BLaER1 treated with 17β-estradiol and CSF1 and Interleukin-3, amounts not matched to agents 10 nM and 100 nM (cell line): ENCODE data around the gene ST6GALNAC3.

ENCODE experiments used
- H3K27ac ChIP-seq, 11 experiments: shearing (Covaris generic); formaldehyde crosslinking; 2 replicates each; pipeline ENCODE4 v1.8.1; 2022
- H3K27me3 ChIP-seq, 11 experiments: shearing (Covaris generic); formaldehyde crosslinking; 2 replicates each; pipeline ENCODE4 v1.8.1; 2022
- H3K36me3 ChIP-seq, 11 experiments: shearing (Covaris generic); formaldehyde crosslinking; 2 replicates each; pipeline ENCODE4 v1.8.1; 2022
- H3K4me1 ChIP-seq, 10 experiments: shearing (Covaris generic); formaldehyde crosslinking; 2 replicates each; pipeline ENCODE4 v1.8.1; 2022
- H3K4me2 ChIP-seq, 11 experiments: shearing (Covaris generic); formaldehyde crosslinking; 2 replicates each; pipeline ENCODE4 v1.8.1; 2022
- H3K4me3 ChIP-seq, 10 experiments: shearing (Covaris generic); formaldehyde crosslinking; 2 replicates each; pipeline ENCODE4 v1.8.1; 2022
- H3K9ac ChIP-seq, 11 experiments: shearing (Covaris generic); formaldehyde crosslinking; 2 replicates each; pipeline ENCODE4 v1.8.1; 2022
- H3K9me3 ChIP-seq, 11 experiments: shearing (Covaris generic); formaldehyde crosslinking; replicated peaks in 1 of 11; 2 replicates each; pipeline ENCODE4 v1.8.1; 2022
- H4K20me1 ChIP-seq, 11 experiments: shearing (Covaris generic); formaldehyde crosslinking; 2 replicates each; pipeline ENCODE4 v1.8.1; 2022
- Cebpa-rat ChIP-seq, 11 experiments: shearing (Covaris generic); IDR thresholded peaks; 2 replicates each; pipeline ENCODE4 v1.8.1; 2022

ST6GALNAC3 gene

GRCh38 chr1:76682138-76682537 lies 607.6 kb downstream of the ST6GALNAC3 start:
- Histone ChIP-seq H3K4me2 (no peak overlapping the region), H3K4me3 (no peak overlapping the region), H4K20me1 (no peaks in the 10 kb centered on the region), H3K27ac (no peak overlapping the region), H3K4me1 (no peaks in the 10 kb centered on the region), H3K36me3 (no peaks in the 10 kb centered on the region), H3K27me3 (no peaks in the 10 kb centered on the region), H3K9me3 (no peaks in the 10 kb centered on the region), H3K9ac (no peak overlapping the region)
- no peak for TF ChIP-seq Cebpa-rat (IDR thresholded peaks at IDR 0.05)
